ENCODE results near the gene MAGEA6.

Gene MAGEA6

GRCh38 chrX:152733261-152733975, 36.1 kb downstream of the MAGEA6 start, which contains the start of the genes CSAG1 and MAGEA12:
TSS of gene CSAG1 (minus strand) at chrX:152733721. CDS start at chrX:152732460, 1,261 bp downstream.
TSS of gene MAGEA12 (plus strand) at chrX:152733757. CDS start at chrX:152736162, 2,405 bp downstream.
- no peak for DNase-seq

- no peak for DNase-seq
These were observed 44.1 kb downstream of the MAGEA6 start for GRCh38 chrX:152725409-152725808.
